Measurements from ENCODE around the gene TBC1D32. TPM values are rescaled to one million over a fixed set of nuclear protein-coding genes. Genes with fewer than 3 reads are reported as not detected.

Gene TBC1D32
- polyA plus RNA-seq, 1 experiment, result 6.3 TPM

DNA sequence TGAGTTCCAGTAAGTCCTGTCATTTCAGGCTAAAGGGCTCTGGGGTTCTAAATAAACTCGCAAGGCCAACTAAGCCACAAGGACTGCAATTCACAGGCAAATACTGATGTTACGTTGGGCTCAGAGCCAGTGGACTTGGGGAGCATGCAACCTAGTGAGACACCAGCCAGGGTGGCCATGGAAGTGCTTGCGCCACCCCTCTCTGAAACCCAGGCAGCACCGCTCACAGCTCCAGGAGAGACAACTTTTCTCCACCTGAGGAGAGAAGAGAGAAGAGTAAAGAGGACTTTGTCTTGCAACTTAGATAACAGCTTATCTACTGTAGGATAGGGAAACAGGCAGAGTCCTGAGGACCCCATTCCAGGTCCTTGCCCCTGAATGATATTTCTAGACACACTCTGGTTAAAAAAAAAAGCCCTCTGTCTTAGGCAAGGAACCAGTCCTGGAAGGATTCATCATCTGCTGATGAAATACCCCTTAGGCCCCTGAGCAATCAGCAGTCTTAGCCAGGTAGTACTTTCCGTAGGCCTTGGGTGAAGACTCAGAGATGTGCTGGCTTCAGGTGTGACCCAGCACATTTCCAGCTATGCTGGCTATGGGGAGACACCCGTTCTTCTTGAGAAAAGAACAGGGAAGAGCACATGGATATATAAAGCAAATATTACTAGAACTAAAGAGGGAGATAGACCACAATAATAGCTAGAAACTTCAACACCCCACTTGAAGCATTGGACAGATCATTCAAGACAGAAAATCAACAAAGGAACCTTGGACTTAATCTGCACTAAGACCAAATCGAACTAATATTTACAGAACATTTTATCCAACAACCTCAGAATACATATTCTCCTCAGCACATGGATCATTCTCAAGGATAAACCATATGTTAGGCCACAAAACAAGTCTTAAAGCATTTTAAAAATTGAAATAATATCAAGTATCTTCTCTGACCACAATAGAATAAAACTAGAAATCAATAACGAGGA is 31.5 kb upstream of the TBC1D32 start:
- H3K4me3 ChIP-seq (ENCODE audit: low read depth, low read length), result no peak overlapping the region
- TF ChIP-seq CTCF (IDR thresholded peaks at IDR 0.05; ENCODE audit: low read depth, low read length), result no peak
- CTCF ChIA-PET, result no interaction called here
- POLR2A ChIA-PET, result no interaction called here
- H3K9me3 ChIP-seq (ENCODE audit: control insufficient read depth, insufficient read depth, low read length), result no peaks in the 10 kb centered on the region
- H3K27me3 ChIP-seq (ENCODE audit: control insufficient read depth, insufficient read depth, low read length), result peaks cover 2% of the 10 kb centered on the region
- no peak for DNase-seq (ENCODE audit: low read depth, low spot score)
- H3K27ac ChIP-seq (ENCODE audit: low read depth, low read length), result no peak overlapping the region

DNA sequence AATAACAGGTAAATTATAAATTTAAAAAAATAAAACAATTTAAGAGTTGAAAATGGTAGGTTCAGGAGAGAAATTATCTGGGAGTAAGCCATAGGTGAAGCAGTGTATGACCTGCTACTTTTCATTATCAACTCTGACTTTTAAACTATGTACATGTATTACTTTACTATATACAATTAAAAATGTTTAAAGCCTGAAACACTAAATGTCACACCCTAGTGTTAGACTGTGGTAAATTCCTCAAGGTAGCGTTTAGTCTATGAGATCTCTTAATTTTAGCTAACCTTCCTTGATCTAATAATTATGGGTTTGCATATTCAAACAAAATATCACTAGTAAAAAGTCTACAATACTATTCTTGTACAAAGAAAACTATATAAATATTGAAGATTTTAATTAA is 22.3 kb upstream of the TBC1D32 start:
- TF ChIP-seq CTCF (IDR thresholded peaks at IDR 0.05; ENCODE audit: low read depth, low read length), result peak; percentile 26; the same call in 1 of the 2 replicates
- Histone ChIP-seq H3K9me3 (ENCODE audit: control insufficient read depth, insufficient read depth, low read length) (no peaks in the 10 kb centered on the region), H3K27ac (ENCODE audit: low read depth, low read length) (no peak overlapping the region), H3K27me3 (ENCODE audit: control insufficient read depth, insufficient read depth, low read length) (no peaks in the 10 kb centered on the region), H3K4me3 (ENCODE audit: low read depth, low read length) (no peak overlapping the region)
- ChIA-PET CTCF (no interaction called here), POLR2A (no interaction called here)
- DNase-seq (ENCODE audit: low read depth, low spot score), result no peak

- DNase-seq (ENCODE audit: low read depth, low spot score), result no peak
Observed at GRCh38 chr6:121354764-121355163, 20.5 kb upstream of the TBC1D32 start.

DNA sequence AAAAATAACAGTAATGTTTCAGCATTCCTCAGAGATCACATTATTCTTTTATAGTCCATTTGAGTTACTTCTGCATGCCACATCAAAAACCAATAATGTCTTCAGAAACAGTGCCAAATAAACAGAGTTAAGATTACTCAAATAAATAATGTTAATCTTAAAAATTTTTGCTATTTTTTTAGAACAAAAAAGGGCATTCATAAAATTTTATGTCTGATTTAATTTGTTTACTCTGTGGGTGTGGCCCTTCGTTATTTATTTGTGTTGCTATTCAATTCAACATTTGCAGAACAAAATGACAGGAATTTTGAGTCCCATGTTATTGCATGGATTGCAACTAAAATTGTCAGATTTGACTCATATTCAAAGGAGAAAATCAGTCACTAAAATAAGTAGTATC is 18.7 kb upstream of the TBC1D32 start:
- Histone ChIP-seq H3K4me3 (ENCODE audit: low read depth, low read length) (no peak overlapping the region), H3K27me3 (ENCODE audit: control insufficient read depth, insufficient read depth, low read length) (no peaks in the 10 kb centered on the region), H3K27ac (ENCODE audit: low read depth, low read length) (no peak overlapping the region), H3K9me3 (ENCODE audit: control insufficient read depth, insufficient read depth, low read length) (no peaks in the 10 kb centered on the region)
- CTCF ChIA-PET, result interaction anchor here (1.0 kb wide), 1 partner anchor 834 kb away, joined by 3 read pairs; no protein-coding TSS in a partner anchor
- no peak for DNase-seq (ENCODE audit: low read depth, low spot score)
- POLR2A ChIA-PET, result no interaction called here
- TF ChIP-seq CTCF (IDR thresholded peaks at IDR 0.05; ENCODE audit: low read depth, low read length), result no peak

More at GRCh38 chr6:121354764-121355163, 20.5 kb upstream of the TBC1D32 start:
- ChIA-PET CTCF (interaction anchor here (0.8 to 1.5 kb wide), 5 partner anchors 21 to 831 kb away, joined by 3 to 7 read pairs (median 3); no protein-coding TSS in a partner anchor), POLR2A (no interaction called here)
- no peak overlapping the region for H3K4me3 ChIP-seq (ENCODE audit: low read depth, low read length)
- no peak overlapping the region for H3K27ac ChIP-seq (ENCODE audit: low read depth, low read length)
- H3K27me3 ChIP-seq (ENCODE audit: control insufficient read depth, insufficient read depth, low read length), result no peaks in the 10 kb centered on the region
- no peaks in the 10 kb centered on the region for H3K9me3 ChIP-seq (ENCODE audit: control insufficient read depth, insufficient read depth, low read length)
- TF ChIP-seq CTCF (IDR thresholded peaks at IDR 0.05; ENCODE audit: low read depth, low read length), result peak; percentile 45

DNA sequence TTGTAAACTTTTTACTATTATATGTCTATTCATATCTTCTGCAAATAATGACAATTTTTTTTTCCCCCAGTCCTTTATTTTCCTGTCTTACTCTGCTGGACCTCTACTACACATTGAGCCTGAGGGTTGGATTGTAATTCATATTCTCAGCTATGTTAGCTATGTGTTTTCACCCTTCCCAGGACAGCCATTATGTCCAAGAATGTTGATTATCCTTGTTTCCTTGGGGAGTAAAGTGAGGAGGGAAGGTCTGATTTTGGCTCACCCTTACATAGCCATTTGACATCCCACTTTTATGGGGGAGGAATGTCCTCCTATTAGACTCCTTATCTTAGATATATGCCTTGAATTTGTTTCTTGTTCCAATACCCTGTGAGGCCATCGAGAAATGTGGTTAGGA is 17.6 kb upstream of the TBC1D32 start:
- TF ChIP-seq CTCF (IDR thresholded peaks at IDR 0.05; ENCODE audit: low read depth, low read length), result no peak
- CTCF ChIA-PET, result no interaction called here

More for the DNA sequence above, 17.6 kb upstream of the TBC1D32 start:
- H3K27me3 ChIP-seq (ENCODE audit: control insufficient read depth, insufficient read depth, low read length), result no peaks in the 10 kb centered on the region
- no peak overlapping the region for H3K4me3 ChIP-seq (ENCODE audit: low read depth, low read length)
- H3K27ac ChIP-seq (ENCODE audit: low read depth, low read length), result no peak overlapping the region
- no peak for DNase-seq (ENCODE audit: low read depth, low spot score)
- H3K9me3 ChIP-seq (ENCODE audit: control insufficient read depth, insufficient read depth, low read length), result no peaks in the 10 kb centered on the region
- POLR2A ChIA-PET, result no interaction called here
